Uterine smooth muscle cell (primary cell): ENCODE measurements around the gene GLI2. TPM values are rescaled to one million over a fixed set of nuclear protein-coding genes. Genes with fewer than 3 reads are reported as not detected.

Source experiments
- total RNA-seq: library from RNA; depleted of rRNA; stranded (reverse); fragments of >200 nt; gene quantifications from 2 replicates; pipeline ENCODE4 v1.2.3, GENCODE V29; 2014

GLI2 gene
- 4.9 and 5.1 TPM in 2 replicates for total RNA-seq

DNA sequence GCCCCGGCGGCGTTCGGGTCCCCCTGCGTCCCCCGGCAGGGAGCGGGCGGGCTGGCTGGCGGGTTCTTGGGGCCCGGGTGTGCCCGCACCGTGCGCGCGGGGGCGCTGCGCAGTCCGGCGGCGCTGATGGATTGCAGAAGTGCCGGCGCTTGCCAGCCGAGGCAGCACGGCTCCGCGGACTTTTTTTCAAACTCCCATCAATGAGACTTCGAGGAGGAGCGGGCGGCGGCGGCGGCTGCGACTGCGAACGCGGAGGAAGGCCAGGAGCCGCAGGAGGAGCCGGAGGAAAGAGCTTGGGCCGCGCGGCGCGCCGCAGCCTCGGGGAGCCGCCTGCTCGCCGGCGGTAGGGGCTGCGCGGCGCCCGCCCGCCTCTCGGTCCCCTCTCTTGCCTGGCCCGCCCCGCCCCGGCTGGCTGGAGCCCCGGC lies at the start of gene GLI2:
GLI2 (plus strand) TSS at position 123 of the 425 bp plus-strand sequence. CDS start 61,453 bp downstream, outside the sequence.

